GM12878 (cell line): ENCODE results near the gene TRABD. TPM values are rescaled to one million over a fixed set of nuclear protein-coding genes. Genes with fewer than 3 reads are reported as not detected.

Experiments
- BMI1 ChIP-seq: fragments of 450-650 bp; IDR thresholded peaks from 2 replicates; pipeline ENCODE4 v1.6.1; 2016; ENCODE audit warnings: mild to moderate bottlenecking, moderate library complexity, borderline replicate concordance
- BRCA1 ChIP-seq: IDR thresholded peaks from 2 replicates; pipeline ENCODE4 v1.6.1; 2011; ENCODE audit warnings: low read depth, low read length, improper control_type of control experiment
- CHD4 ChIP-seq: fragments of 200-600 bp; sonication (generic); IDR thresholded peaks from 2 replicates; pipeline ENCODE4 v1.6.1; 2016; ENCODE audit warnings: mild to moderate bottlenecking
- EED ChIP-seq: sonication (generic); IDR thresholded peaks from 2 replicates; pipeline ENCODE4 v1.6.1; 2016; ENCODE audit warnings: antibody characterized with exemption, low read depth
- FOXK2 ChIP-seq: fragments of 450-650 bp; IDR thresholded peaks from 2 replicates; pipeline ENCODE4 v1.6.1; 2017; ENCODE audit warnings: mild to moderate bottlenecking, moderate library complexity
- MYC ChIP-seq: IDR thresholded peaks from 2 replicates; pipeline ENCODE4 v1.6.1; 2011; ENCODE audit warnings: mild to moderate bottlenecking, low read length, moderate library complexity, inconsistent platforms; ENCODE audit not compliant: insufficient read depth, insufficient replicate concordance, insufficient read length, severe bottlenecking
- NBN ChIP-seq: fragments of 450-650 bp; IDR thresholded peaks from 2 replicates; pipeline ENCODE4 v1.6.1; 2016
- NR2C2 ChIP-seq: IDR thresholded peaks from 2 replicates; pipeline ENCODE4 v1.6.1; 2011; ENCODE audit warnings: borderline replicate concordance, low read depth; ENCODE audit not compliant: control insufficient read depth, insufficient read length
- PAX8 ChIP-seq: fragments of 450-650 bp; IDR thresholded peaks from 2 replicates; pipeline ENCODE4 v1.6.1; 2017; ENCODE audit warnings: mild to moderate bottlenecking, moderate library complexity
- POU2F2 ChIP-seq: IDR thresholded peaks from 3 replicates; pipeline ENCODE4 v1.6.1; 2011; ENCODE audit warnings: low read depth, mild to moderate bottlenecking, low read length, borderline replicate concordance
- RELB ChIP-seq: fragments of 450-650 bp; IDR thresholded peaks from 2 replicates; pipeline ENCODE4 v1.6.1; 2017; ENCODE audit warnings: low read depth, mild to moderate bottlenecking, moderate library complexity
- SMAD5 ChIP-seq: IDR thresholded peaks from 2 replicates; pipeline ENCODE4 v1.6.1; 2016; ENCODE audit warnings: antibody characterized with exemption, low read depth
- SREBF1 ChIP-seq: IDR thresholded peaks from 2 replicates; pipeline ENCODE4 v1.6.1; 2012; ENCODE audit warnings: mild to moderate bottlenecking, low read length
- TAF1 ChIP-seq: IDR thresholded peaks from 2 replicates; pipeline ENCODE4 v1.6.1; 2011; ENCODE audit warnings: mild to moderate bottlenecking, low read depth, low read length, borderline replicate concordance
- ZBTB33 ChIP-seq: fragments of 450-650 bp; IDR thresholded peaks from 2 replicates; pipeline ENCODE4 v1.6.1; 2017; ENCODE audit warnings: mild to moderate bottlenecking
- ZNF24 ChIP-seq: fragments of 450-650 bp; IDR thresholded peaks from 2 replicates; pipeline ENCODE4 v1.6.1; 2017; ENCODE audit warnings: antibody characterized with exemption, mild to moderate bottlenecking
- ZNF384 ChIP-seq: IDR thresholded peaks from 2 replicates; pipeline ENCODE4 v1.6.1; 2012; ENCODE audit warnings: low read depth, mild to moderate bottlenecking, low read length, improper control_type of control experiment, borderline replicate concordance
- ZSCAN29 ChIP-seq: fragments of 450-650 bp; IDR thresholded peaks from 2 replicates; pipeline ENCODE4 v1.6.1; 2017; ENCODE audit warnings: mild to moderate bottlenecking, moderate library complexity
- polyA plus RNA-seq, 11 experiments: library from polyadenylated mRNA; depleted of rRNA in 4 of 11; unstranded in 6 of 11; stranded (reverse) in 5 of 11; fragments of >200 nt; fragmentation: Nextera tagmentation in 4 of 11; fragmentation: Illumina TruSeq in 1 of 11; extraction: Ambion mirVana in 4 of 11; extraction: Trizol in 1 of 11; gene quantifications; 1 replicate in 1 of 11; 2 replicates in 10 of 11; pipeline versions ENCODE4 v1.2.1 to v1.2.3, GENCODE V29; 2011 to 2016; ENCODE audit warnings: inconsistent platforms in 2 of 11, missing spikeins in 2 of 11, low read depth in 1 of 11
- total RNA-seq, 4 experiments: library from RNA; depleted of rRNA in 3 of 4; stranded (reverse); fragments of >200 nt in 3 of 4; fragmentation: Illumina TruSeq in 1 of 4; extraction: Trizol in 1 of 4; gene quantifications; 2 replicates each; pipeline versions ENCODE4 v1.2.1 to v1.2.3, GENCODE V29; 2013 to 2021
- TF ChIP-seq, protein P1 (sequence below): fragments of 150-350 bp; IDR thresholded peaks from 2 replicates; pipeline ENCODE4 v1.6.1; 2016; ENCODE audit warnings: low read depth, low read length
- TF ChIP-seq, protein P2 (sequence below): fragments of 450-650 bp; IDR thresholded peaks from 2 replicates; pipeline ENCODE4 v1.6.1; 2016; ENCODE audit warnings: mild to moderate bottlenecking
- TF ChIP-seq, protein P3 (sequence below), 3 experiments: IDR thresholded peaks in 2 of 3; conservative IDR thresholded peaks in 1 of 3; 2 replicates each; pipeline ENCODE4 v1.5.1; 2011; ENCODE audit warnings: low read depth in 3 of 3, low read length in 3 of 3, mild to moderate bottlenecking in 3 of 3, control low read depth in 2 of 3, moderate library complexity in 2 of 3, inconsistent platforms in 1 of 3, mixed read lengths in 1 of 3; ENCODE audit not compliant: control insufficient read depth in 2 of 3, insufficient read depth in 1 of 3; ENCODE audit errors: extremely low read depth in 1 of 3

TRABD gene
- total and polyA plus RNA-seq, 10 of the 15 experiments (the other 5 are each of a cell fraction or from before 2014, with no cell fraction given), result 0.43 to 116 (median 58.1) TPM

DNA sequence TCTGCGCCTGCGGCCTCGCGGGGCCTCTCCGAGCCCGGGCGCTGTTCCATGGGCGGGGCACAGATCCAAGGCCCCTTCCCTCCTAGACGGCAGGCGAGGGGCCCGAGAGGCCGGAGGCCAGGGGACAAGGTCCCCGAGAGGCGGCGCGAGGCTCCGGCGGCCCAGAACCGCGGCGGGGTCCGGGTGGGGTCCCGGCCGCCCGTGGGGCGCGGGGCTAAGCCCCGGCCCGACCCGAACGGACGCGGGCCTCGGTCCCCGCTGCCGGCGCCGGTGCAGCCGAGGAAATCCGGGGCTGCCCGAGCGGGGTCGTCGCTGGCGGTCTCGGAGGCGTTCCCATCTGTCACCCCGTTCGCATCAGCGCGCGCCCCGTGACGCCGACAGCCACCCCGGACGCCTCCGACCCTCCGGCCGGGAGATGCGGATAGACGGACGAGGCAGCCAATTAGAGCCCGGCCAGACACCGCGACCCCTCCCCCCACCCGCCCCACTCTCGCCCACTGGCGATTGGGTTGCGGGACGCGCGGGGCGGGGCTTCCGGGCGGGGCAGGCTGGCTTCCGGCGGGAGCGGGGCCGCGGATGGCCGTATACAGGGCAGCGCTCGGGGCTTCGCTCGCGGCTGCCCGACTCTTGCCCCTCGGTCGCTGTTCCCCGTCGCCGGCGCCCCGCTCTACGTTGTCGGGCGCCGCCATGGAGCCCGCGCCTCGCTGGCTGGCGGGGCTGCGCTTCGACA lies 14.9 kb downstream of the TRABD start, which contains the start of gene SELENOO (continued):
- TF ChIP-seq FOXK2 (no peak), ZNF24 (no peak), PAX8 (no peak), TAF1 (no peak), SMAD5 (no peak), EED (no peak), RELB (no peak), CHD4 (no peak), BMI1 (no peak), ZNF384 (no peak), ZSCAN29 (no peak), NBN (no peak), ZBTB33 (no peak), BRCA1 (no peak), NR2C2 (no peak), MYC (no peak), SREBF1 (no peak), POU2F2 (no peak)
- TF ChIP-seq, protein P1, sequence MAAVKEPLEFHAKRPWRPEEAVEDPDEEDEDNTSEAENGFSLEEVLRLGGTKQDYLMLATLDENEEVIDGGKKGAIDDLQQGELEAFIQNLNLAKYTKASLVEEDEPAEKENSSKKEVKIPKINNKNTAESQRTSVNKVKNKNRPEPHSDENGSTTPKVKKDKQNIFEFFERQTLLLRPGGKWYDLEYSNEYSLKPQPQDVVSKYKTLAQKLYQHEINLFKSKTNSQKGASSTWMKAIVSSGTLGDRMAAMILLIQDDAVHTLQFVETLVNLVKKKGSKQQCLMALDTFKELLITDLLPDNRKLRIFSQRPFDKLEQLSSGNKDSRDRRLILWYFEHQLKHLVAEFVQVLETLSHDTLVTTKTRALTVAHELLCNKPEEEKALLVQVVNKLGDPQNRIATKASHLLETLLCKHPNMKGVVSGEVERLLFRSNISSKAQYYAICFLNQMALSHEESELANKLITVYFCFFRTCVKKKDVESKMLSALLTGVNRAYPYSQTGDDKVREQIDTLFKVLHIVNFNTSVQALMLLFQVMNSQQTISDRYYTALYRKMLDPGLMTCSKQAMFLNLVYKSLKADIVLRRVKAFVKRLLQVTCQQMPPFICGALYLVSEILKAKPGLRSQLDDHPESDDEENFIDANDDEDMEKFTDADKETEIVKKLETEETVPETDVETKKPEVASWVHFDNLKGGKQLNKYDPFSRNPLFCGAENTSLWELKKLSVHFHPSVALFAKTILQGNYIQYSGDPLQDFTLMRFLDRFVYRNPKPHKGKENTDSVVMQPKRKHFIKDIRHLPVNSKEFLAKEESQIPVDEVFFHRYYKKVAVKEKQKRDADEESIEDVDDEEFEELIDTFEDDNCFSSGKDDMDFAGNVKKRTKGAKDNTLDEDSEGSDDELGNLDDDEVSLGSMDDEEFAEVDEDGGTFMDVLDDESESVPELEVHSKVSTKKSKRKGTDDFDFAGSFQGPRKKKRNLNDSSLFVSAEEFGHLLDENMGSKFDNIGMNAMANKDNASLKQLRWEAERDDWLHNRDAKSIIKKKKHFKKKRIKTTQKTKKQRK, result no peak
- TF ChIP-seq, protein P2, sequence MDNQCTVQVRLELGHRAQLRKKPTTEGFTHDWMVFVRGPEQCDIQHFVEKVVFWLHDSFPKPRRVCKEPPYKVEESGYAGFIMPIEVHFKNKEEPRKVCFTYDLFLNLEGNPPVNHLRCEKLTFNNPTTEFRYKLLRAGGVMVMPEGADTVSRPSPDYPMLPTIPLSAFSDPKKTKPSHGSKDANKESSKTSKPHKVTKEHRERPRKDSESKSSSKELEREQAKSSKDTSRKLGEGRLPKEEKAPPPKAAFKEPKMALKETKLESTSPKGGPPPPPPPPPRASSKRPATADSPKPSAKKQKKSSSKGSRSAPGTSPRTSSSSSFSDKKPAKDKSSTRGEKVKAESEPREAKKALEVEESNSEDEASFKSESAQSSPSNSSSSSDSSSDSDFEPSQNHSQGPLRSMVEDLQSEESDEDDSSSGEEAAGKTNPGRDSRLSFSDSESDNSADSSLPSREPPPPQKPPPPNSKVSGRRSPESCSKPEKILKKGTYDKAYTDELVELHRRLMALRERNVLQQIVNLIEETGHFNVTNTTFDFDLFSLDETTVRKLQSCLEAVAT, result no peak
- TF ChIP-seq, protein P3, sequence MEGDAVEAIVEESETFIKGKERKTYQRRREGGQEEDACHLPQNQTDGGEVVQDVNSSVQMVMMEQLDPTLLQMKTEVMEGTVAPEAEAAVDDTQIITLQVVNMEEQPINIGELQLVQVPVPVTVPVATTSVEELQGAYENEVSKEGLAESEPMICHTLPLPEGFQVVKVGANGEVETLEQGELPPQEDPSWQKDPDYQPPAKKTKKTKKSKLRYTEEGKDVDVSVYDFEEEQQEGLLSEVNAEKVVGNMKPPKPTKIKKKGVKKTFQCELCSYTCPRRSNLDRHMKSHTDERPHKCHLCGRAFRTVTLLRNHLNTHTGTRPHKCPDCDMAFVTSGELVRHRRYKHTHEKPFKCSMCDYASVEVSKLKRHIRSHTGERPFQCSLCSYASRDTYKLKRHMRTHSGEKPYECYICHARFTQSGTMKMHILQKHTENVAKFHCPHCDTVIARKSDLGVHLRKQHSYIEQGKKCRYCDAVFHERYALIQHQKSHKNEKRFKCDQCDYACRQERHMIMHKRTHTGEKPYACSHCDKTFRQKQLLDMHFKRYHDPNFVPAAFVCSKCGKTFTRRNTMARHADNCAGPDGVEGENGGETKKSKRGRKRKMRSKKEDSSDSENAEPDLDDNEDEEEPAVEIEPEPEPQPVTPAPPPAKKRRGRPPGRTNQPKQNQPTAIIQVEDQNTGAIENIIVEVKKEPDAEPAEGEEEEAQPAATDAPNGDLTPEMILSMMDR (IDR thresholded peaks at IDR 0.05 in 2 of 3, conservative IDR thresholded peaks at IDR 0.05 in 1 of 3; ENCODE audit: control insufficient read depth in 2 of 3, extremely low read depth in 1 of 3, insufficient read depth in 1 of 3, low read depth in 3 of 3, low read length in 3 of 3), result no peak
